Heart right ventricle (tissue), 16 donors: ENCODE data around the gene TIRAP. TPM values are rescaled to one million over a fixed set of nuclear protein-coding genes. Genes with fewer than 3 reads are reported as not detected.
"Not testable (repeated sequence)": the region's sequence is repeated elsewhere in the genome, so short reads cannot be mapped to it uniquely, and the experiment has no call there.

Experiments used
- ATAC-seq, 8 donors: fragments of 200-7000 bp; cut with Tn5 transposase; one replicate each; pipeline ENCODE4 v1.9.1; 2020; ENCODE audit warnings: mild to moderate bottlenecking in 8 of 8, moderate library complexity in 8 of 8, moderate number of reproducible peaks in 1 of 8
- DNase-seq, 2 donors: peaks; one replicate each; pipeline ENCODE4 v3.0.0-alpha.2; 2020
- H3K27ac ChIP-seq, 10 donors: fragments of 200-600 bp; sonication (generic) in 2 of 10; one replicate each; pipeline versions ENCODE4 v1.5.0 to v1.8.0; 2020 to 2022; ENCODE audit warnings: mild to moderate bottlenecking in 3 of 10
- H3K27me3 ChIP-seq, 7 donors: fragments of 200-600 bp; one replicate each; pipeline ENCODE4 v1.8.0; 2021 to 2022; ENCODE audit warnings: mild to moderate bottlenecking in 2 of 7
- H3K36me3 ChIP-seq, 9 donors: fragments of 200-600 bp; sonication (generic) in 1 of 9; one replicate each; pipeline versions ENCODE4 v1.5.0 to v1.8.0; 2020 to 2022; ENCODE audit warnings: mild to moderate bottlenecking in 2 of 9
- H3K4me1 ChIP-seq, 9 donors: fragments of 200-600 bp; sonication (generic) in 1 of 9; one replicate each; pipeline versions ENCODE4 v1.5.0 to v1.8.0; 2020 to 2022; ENCODE audit warnings: mild to moderate bottlenecking in 4 of 9
- H3K4me3 ChIP-seq, 10 donors: fragments of 200-600 bp; sonication (generic) in 2 of 10; one replicate each; pipeline versions ENCODE4 v1.5.0 to v1.8.0; 2020 to 2022; ENCODE audit warnings: mild to moderate bottlenecking in 7 of 10, moderate library complexity in 2 of 10
- H3K9me3 ChIP-seq, 11 donors: fragments of 200-600 bp in 10 of 11; sonication (generic) in 2 of 11; one replicate each; pipeline versions ENCODE4 v1.5.0 to v1.8.0; 2013 to 2022; ENCODE audit warnings: mild to moderate bottlenecking in 2 of 11, control low read depth in 1 of 11, moderate library complexity in 1 of 11
- CTCF ChIP-seq, 9 donors: fragments of 200-600 bp; sonication (generic) in 2 of 9; IDR thresholded peaks; one replicate each; pipeline versions ENCODE4 v1.5.0 to v1.8.0; 2021 to 2022; ENCODE audit warnings: antibody characterized with exemption in 9 of 9, mild to moderate bottlenecking in 5 of 9, moderate library complexity in 1 of 9
- WGBS, 2 donors: extraction: QIAGEN DNeasy Blood & Tissue Kit; methylation state at CpG; one replicate each; pipeline ENCODE4 v1.1.7; 2013; ENCODE audit warnings: inconsistent platforms in 1 of 2; 5-methylcytosine and 5-hydroxymethylcytosine counted together
- intact Hi-C, 10 donors: fragments of 100-400 bp; cut with DNase I; formaldehyde crosslinking; loops; one replicate each; pipeline versions ENCODE4 v1.11.1 to v1.14.2; 2022
- polyA plus RNA-seq, 2 donors: library from polyadenylated mRNA; stranded (reverse); fragments of 200-250 nt; gene quantifications; one replicate each; pipeline ENCODE4 v1.2.3, GENCODE V29; 2013
- total RNA-seq, 10 donors: library from RNA; stranded (reverse); fragmentation: NEBNext Ultra II Directional in 3 of 10; extraction: Animal tissue kit (Norgen Biotek cat#: 25700) in 3 of 10; gene quantifications; one replicate each; pipeline versions ENCODE4 v1.2.1 to v1.2.4, GENCODE V29; 2021 to 2023
- donor health status: Arrhythmogenic right ventricular cardiomyopathy.
- donor health status: ischemic (EF 13 %, LVEDD 7.1; RV severe dilation, severe dysfunction).
- donor health status: healthy with polysubstance abuse.
- donor health status: DM: no; HTN: yes; CAD: no.
- donor health status: DM: no; HTN: no; CAD: no.
- donor health status: ischemic (EF 25% LVEDD 6.9; RV normal size, moderate dysfunction).
- donor health status: ischemic (EF 25% LVEDD 5.7; RV mildly dilated, moderate dysfunction).
- donor health status: healthy.
- donor health status: DM: yes; HTN: yes; CAD: no.
- donor health status: Ischemic cardiomyopathy.
- donor health status: ischemic (EF 35%, LVEDD 5.7; RV mildly dilated, moderate dysfunction).
- donor health status: nonischemic (EF 11% LVEDD 7.7; RV severe dilation, severe dysfunction).
- donor health status: DM: yes; HTN: yes; CAD: no.
- donor health status: PGD.
- donor health status: ischemic (EF 29% LVEDD 5.4; RV normal size, mild dysfunction).
- donor health status: nonischemic (EF 23%, LVEDD 6.1; RV moderate dilation, normal function).

Gene TIRAP
- total and polyA plus RNA-seq, 12 donors, result 3.1 to 10.1 (median 7.8) TPM

- Histone ChIP-seq H3K36me3 (peaks cover 0 to 36% (median 0%) of the 10 kb centered on the region in 9 donors), H3K27ac (no peak overlapping the region), H3K9me3 (no peaks in the 10 kb centered on the region), H3K4me1 (peaks cover 4 to 32% (median 16%) of the 10 kb centered on the region in 9 donors), H3K4me3 (no peak overlapping the region), H3K27me3 (no peaks in the 10 kb centered on the region)
- WGBS, 2 donors, result 91 to 94% methylated on average over 4 of the region's 4 CpGs
- intact Hi-C loops, result loop anchor here in 1 of 10 donors (5.0 kb wide), 1 partner anchor 177 kb away; no protein-coding TSS in a partner anchor
- ATAC-seq (no peak), DNase-seq (no peak)
- TF ChIP-seq CTCF (IDR thresholded peaks at IDR 0.05), result no peak
Observed at GRCh38 chr11:126305699-126306098, 22.8 kb downstream of the TIRAP start.

- Histone ChIP-seq H3K4me3 (no peak overlapping the region), H3K4me1 (peaks cover 4 to 48% (median 21%) of the 10 kb centered on the region in 9 donors), H3K27me3 (no peaks in the 10 kb centered on the region), H3K9me3 (no peaks in the 10 kb centered on the region), H3K36me3 (peaks cover 0 to 35% (median 0%) of the 10 kb centered on the region in 9 donors), H3K27ac (no peak overlapping the region)
- intact Hi-C loops, result loop anchor here in 1 of 10 donors (5.0 kb wide), 1 partner anchor 175 kb away; no protein-coding TSS in a partner anchor
- DNase-seq, result no peak
- TF ChIP-seq CTCF (IDR thresholded peaks at IDR 0.05), result peak in 5 of 9 donors; percentile 18 to 44 (median 24)
- ATAC-seq, result no peak
- WGBS, 2 donors, result 37 to 45% methylated on average over 5 of the region's 5 CpGs
Observed at GRCh38 chr11:126307706-126308105, 24.8 kb downstream of the TIRAP start.

- Histone ChIP-seq H3K9me3 (no peaks in the 10 kb centered on the region), H3K36me3 (peaks cover 0 to 40% (median 0%) of the 10 kb centered on the region in 9 donors), H3K27me3 (no peaks in the 10 kb centered on the region), H3K4me3 (no peak overlapping the region), H3K27ac (no peak overlapping the region), H3K4me1 (peaks cover 4 to 47% (median 20%) of the 10 kb centered on the region in 9 donors)
- DNase-seq (no peak), ATAC-seq (no peak)
- 68 to 75% methylated on average over 4 of the region's 4 CpGs for WGBS, 2 donors
- intact Hi-C loops, result loop anchor here in 1 of 10 donors (5.0 kb wide), 1 partner anchor 174 kb away; no protein-coding TSS in a partner anchor
- TF ChIP-seq CTCF (IDR thresholded peaks at IDR 0.05), result no peak
Observed at GRCh38 chr11:126308271-126308671, 25.4 kb downstream of the TIRAP start.

- not testable (repeated sequence) for ATAC-seq, DNase-seq, H3K27me3 ChIP-seq, H3K4me3 ChIP-seq, H3K9me3 ChIP-seq, H3K27ac ChIP-seq
- WGBS, 2 donors, result 92% methylated on average over 4 of the region's 4 CpGs
- H3K4me1 ChIP-seq, result peaks cover 4 to 47% (median 16%) of the 10 kb centered on the region in 9 donors
- intact Hi-C loops, result loop anchor here in 1 of 10 donors (5.0 kb wide), 1 partner anchor 174 kb away; no protein-coding TSS in a partner anchor
- H3K36me3 ChIP-seq, result peaks cover 0 to 45% (median 0%) of the 10 kb centered on the region in 9 donors
Observed at GRCh38 chr11:126308771-126309170, 25.9 kb downstream of the TIRAP start.
